Skeletal muscle cell (primary cell): ENCODE data around the gene PHKG2.

ENCODE experiments used
- DNase-seq: peaks from one replicate; pipeline ENCODE4 v3.0.0-alpha.2; 2010; ENCODE audit warnings: low read depth
- H3K4me3 ChIP-seq: 2 replicates; pipeline ENCODE4 v1.5.1; 2011; ENCODE audit warnings: low read depth, mild to moderate bottlenecking, control low read depth, low read length, moderate library complexity

Gene PHKG2

DNA sequence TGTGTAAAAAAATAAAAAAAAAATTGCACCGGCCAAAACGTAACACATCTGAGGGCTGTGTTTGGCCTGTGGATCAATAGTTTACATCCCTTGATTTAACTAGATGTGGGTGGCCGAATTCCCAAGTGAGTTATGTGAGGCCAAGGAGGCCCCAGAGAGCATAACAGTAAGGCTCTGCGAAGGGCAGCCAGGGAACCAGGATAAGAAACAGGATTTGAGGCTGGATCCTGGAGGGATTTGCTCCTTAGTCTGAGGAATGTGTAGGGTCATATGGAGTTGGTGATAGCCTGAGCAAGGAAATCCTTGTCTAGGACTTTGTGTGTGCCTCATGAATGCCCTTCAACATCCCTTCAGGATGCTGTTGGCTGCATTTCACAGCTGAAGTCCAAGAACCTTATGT lies 2.0 kb downstream of the PHKG2 start:
- no peak for DNase-seq
- H3K4me3 ChIP-seq = no peak overlapping the region

- H3K4me3 ChIP-seq = no peak overlapping the region
- DNase-seq = no peak
These were observed 2.7 kb downstream of the PHKG2 start for GRCh38 chr16:30750876-30751465.

DNA sequence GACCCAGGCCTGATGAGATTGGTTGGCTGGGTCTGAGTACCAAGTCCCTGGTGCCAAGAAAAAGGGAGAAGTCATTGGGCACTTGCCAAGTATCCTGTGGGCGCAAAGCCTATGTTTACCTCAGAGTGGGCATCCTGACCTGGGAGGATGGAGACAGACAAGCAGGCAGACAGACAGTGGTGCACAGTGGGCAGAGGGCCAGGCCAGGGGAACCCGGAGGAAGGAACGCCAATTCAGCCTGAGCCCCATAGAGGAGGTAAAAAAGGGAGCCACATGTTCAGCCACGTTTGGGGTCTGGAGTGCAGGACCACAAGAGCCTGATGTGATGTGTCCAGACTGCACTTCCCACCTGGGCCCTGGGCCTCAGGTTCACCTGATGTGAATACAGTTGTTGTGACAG lies 5.4 kb downstream of the PHKG2 start:
- no peak overlapping the region for H3K4me3 ChIP-seq
- DNase-seq = no peak

DNA sequence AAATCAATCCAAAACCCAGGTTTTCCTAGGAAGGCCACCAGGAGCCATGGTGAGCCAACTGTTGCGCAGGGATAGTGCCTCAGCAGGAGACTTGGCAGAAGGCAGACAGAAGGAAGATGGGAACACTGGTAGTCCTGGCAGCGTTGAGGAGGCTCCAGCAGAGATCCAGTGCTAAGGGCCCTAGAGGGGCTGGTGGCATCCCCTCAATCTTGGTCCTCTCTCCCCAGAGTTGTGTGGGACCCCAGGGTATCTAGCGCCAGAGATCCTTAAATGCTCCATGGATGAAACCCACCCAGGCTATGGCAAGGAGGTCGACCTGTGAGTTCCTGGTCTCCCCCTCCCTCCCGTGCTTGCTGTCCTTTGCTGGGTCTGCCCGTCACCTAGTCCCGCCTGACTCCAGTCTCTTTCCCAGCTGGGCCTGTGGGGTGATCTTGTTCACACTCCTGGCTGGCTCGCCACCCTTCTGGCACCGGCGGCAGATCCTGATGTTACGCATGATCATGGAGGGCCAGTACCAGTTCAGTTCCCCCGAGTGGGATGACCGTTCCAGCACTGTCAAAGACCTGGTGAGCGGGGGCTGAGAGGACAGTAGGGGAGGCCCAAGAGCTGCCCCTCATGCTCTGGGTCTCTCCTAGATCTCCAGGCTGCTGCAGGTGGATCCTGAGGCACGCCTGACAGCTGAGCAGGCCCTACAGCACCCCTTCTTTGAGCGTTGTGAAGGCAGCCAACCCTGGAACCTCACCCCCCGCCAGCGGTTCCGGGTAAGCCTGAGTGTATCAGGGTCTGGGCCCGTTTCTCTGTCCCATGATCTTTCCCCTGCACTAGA lies 7.9 kb downstream of the PHKG2 start:
- no peak overlapping the region for H3K4me3 ChIP-seq
- DNase-seq = no peak

DNA sequence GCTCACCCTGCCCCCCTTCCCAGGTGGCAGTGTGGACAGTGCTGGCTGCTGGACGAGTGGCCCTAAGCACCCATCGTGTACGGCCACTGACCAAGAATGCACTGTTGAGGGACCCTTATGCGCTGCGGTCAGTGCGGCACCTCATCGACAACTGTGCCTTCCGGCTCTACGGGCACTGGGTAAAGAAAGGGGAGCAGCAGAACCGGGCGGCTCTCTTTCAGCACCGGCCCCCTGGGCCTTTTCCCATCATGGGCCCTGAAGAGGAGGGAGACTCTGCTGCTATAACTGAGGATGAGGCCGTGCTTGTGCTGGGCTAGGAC lies 8.5 kb downstream of the PHKG2 start:
- DNase-seq = no peak

GRCh38 chr16:30757316-30757715 lies 9.1 kb downstream of the PHKG2 start:
- H3K4me3 ChIP-seq = no peak overlapping the region
- DNase-seq = no peak

More for the DNA sequence above, 8.5 kb downstream of the PHKG2 start:
- H3K4me3 ChIP-seq = no peak overlapping the region

DNA sequence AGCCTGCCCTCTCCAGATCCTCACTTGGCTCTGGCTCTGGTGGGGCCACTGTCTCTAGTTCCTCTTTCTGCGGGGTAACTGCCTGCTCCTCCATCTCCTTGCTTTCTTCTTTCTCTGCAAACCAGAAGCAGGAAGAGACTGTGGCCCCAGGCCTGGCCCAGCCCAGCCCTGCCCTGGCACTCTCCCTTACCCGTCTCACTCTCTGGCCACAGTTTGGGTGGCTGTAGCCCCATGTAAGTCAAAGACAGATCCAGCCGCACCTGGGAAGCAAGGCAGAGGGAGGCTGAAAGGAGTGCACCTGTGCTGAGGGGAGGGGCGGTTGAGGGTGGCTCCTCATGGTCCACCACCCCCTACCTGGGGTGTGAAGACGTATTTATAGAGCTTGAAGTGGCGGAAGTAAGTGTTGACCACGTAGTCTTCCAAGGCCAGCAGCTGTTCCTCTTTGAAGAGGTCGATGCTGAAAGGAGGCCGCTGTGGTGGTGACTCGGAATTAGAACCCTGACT lies 10.8 kb downstream of the PHKG2 start:
- no peak overlapping the region for H3K4me3 ChIP-seq
- no peak for DNase-seq

- H3K4me3 ChIP-seq = no peak overlapping the region
- DNase-seq = no peak
These were observed 11.9 kb downstream of the PHKG2 start for GRCh38 chr16:30760001-30760559.

DNA sequence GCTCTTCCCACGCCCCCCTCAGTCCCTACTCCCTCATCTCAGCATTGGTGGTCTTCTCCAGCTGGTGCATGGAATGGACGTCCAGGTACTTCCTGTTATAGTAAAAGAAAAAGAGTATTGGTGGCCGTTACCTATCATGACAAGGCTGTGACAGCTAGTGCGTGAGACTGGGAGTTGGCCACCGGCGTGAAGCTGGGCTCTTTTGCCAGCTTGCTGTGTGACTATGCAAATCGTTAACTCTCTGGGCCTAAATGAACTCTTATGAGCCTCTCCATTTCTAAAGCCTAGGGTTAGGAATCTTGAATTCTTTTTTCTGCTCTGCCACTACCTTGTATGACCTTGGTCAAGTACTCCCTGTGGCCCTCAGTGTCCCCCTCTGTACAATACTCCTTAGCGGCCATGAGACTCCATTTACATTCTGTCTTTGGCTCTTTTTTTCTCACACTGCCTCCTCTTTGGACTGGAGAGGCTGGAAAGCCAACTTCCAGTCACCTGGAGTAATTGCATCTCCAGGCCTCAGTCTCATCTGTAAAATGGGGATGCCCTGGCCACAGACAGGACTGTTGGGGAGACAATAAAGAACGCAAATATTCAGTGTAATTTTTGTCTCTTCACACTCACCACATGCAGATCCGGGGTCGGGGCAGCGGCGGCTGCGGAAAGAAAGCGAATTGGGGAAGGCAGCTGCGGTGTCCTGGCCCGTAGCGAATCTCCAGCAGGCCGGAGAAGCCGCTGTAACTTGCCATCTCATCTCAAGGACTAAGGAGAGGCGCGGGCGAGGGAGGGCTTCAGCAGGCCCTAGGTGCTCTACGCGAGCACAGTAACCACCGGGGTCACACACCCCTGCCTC lies 12.6 kb downstream of the PHKG2 start:
- peak overlapping the region; percentile 97 for H3K4me3 ChIP-seq
- no peak for DNase-seq

GRCh38 chr16:30761427-30761927 lies 13.3 kb downstream of the PHKG2 start:
- H3K4me3 ChIP-seq = peak overlapping the region; percentile 97
- DNase-seq = no peak

DNA sequence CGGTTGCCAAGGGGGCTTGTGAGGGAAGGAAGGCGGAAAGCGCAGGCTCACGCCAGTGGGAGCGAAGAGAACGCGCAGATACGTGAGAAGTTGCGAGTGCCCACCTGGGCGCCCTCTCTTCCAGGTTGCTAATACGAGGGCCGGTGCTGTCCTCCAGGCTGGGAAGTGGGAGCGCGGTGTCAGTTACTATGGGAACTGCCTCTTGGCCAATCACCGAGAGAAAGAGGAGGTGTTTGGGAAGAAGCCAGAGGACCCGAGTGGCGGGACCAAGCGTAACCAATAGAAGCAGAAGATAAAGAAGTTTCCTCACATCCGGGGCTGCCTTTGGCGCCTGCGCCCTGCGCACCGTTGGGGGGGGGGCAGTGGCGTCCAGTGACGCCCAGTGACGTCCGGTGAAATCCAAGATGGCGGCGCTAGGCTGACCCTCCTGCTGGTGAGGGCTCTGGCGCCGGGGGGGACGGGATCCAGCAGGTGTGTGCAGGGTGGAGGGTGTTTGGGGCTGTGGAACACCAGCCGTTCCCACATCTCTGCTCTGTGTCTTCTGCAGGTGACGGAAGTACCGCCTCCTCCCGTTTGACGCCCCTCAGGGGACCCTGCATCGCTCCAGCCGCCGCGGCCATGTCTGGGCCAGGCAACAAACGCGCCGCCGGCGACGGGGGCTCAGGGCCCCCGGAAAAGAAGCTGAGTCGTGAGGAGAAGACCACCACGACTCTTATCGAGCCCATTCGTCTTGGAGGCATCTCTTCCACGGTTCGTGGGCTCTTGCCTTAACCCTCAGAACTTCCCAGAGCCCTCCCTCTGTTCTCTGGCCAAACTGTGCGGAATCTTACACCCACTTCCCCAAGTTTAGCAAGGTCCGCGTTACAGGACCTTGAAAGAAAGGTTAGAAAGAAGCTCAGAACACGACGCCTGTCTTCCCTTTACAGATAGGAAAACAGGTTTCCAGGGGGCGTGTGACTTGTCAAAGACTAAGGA lies 14.0 kb downstream of the PHKG2 start, which contains the start of the genes CFAP119 and RNF40:
Gene CFAP119, minus strand, starts transcription at position 135 of the 975 bp plus-strand sequence. CDS start 314 bp downstream, outside the sequence.
Gene RNF40, plus strand, starts transcription at position 395 of the 975 bp plus-strand sequence. Its CDS starts 224 bp downstream, at position 619.
- peak; percentile 89 for DNase-seq
- peak within 1 kb of the TSS; percentile 97 for H3K4me3 ChIP-seq

- DNase-seq = no peak
These were observed 14.9 kb downstream of the PHKG2 start for GRCh38 chr16:30762991-30763725.

DNA sequence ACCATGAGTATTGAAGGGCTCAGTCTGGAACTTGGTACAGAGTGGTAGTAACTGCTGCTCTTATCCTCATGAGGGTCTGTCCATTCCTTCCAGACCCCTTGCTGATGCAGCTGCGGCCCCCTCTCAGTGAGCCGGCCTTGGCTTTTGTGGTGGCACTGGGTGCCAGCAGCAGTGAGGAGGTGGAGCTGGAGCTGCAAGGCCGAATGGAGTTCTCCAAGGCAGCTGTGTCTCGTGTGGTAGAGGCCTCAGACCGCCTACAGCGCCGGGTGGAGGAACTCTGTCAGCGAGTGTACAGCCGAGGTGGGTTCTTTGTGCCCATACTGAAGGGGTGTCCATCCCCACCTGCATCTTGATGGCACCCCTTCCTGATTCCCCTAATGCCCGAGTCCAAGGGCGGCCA lies 15.9 kb downstream of the PHKG2 start:
- no peak overlapping the region for H3K4me3 ChIP-seq
- no peak for DNase-seq

More at GRCh38 chr16:30762991-30763725, 14.9 kb downstream of the PHKG2 start:
- peak overlapping the region; percentile 97 for H3K4me3 ChIP-seq

DNA sequence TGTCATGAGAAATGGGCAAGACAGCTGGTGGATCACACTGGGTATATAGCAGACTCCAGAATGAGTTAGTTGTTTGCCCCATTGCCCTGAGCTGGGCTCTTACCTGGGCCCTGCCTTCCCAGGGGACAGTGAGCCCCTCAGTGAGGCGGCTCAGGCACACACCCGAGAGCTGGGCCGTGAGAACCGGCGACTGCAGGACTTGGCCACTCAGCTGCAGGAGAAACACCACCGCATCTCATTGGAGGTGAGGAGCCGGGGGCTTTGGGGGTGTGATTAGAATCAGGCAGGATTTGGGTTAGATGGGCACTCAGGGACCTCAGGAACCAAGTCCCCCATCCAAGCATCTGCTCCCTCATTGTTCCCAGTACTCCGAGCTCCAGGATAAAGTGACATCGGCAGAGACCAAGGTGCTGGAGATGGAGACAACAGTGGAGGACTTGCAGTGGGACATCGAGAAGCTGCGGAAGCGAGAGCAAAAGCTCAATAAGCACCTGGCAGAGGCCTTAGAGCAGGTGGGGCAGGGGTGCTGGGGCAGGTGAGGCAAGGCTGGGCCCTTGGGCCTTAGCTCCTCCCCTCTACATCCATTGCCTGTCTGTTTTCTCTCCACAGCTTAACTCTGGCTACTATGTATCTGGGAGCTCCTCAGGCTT lies 16.7 kb downstream of the PHKG2 start:
- no peak overlapping the region for H3K4me3 ChIP-seq
- no peak for DNase-seq

DNA sequence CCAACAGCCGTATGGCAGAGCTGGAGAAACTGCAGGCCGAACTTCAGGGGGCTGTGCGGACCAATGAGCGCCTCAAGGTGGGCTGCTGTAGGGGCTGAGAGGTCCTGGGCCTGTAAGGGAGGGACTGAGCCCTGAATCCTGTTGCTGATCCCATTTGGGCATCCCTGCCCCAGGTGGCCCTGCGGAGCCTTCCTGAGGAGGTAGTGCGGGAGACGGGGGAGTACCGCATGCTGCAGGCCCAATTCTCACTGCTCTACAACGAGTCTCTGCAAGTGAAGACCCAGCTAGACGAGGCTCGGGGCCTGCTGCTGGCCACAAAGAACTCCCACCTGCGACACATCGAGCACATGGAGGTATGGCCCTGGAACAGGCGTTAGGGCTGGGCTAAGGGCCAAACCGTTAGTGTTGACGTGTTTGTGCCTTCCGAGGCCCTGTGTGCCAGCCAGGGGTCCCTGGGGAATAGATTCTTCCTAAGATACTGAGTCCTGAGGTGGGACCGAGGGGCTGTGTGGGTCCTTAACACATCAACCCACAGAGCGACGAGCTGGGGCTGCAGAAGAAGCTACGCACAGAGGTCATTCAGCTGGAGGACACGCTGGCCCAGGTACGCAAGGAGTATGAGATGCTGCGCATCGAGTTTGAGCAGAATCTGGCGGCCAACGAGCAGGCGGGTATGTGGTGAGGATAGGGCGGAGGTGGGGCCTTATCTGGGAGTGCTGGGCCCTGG lies 18.1 kb downstream of the PHKG2 start:
- DNase-seq = no peak
- no peak overlapping the region for H3K4me3 ChIP-seq

- no peak overlapping the region for H3K4me3 ChIP-seq
- DNase-seq = no peak
These were observed 18.7 kb downstream of the PHKG2 start for GRCh38 chr16:30766933-30767284.
